Glomerular visceral epithelial cell (primary cell): Measurements from ENCODE around the gene NDUFS5.
"Not testable (repeated sequence)": the region's sequence is repeated elsewhere in the genome, so short reads cannot be mapped to it uniquely, and the experiment has no call there.

Experiments
- DNase-seq: peaks from one replicate; pipeline ENCODE4 v3.0.0-alpha.2; 2016; ENCODE audit errors: extremely low spot score

Gene NDUFS5

GRCh38 chr1:39063775-39064174, 37.6 kb downstream of the NDUFS5 start:
- no peak for DNase-seq

GRCh38 chr1:39065542-39065941, 39.4 kb downstream of the NDUFS5 start:
- no peak for DNase-seq

GRCh38 chr1:39068227-39068626, 42.1 kb downstream of the NDUFS5 start:
- DNase-seq, result not testable (repeated sequence)

GRCh38 chr1:39071557-39071956, 45.4 kb downstream of the NDUFS5 start:
- not testable (repeated sequence) for DNase-seq

- DNase-seq, result no peak
These were observed 50.1 kb downstream of the NDUFS5 start for GRCh38 chr1:39076127-39076798.

GRCh38 chr1:39076799-39077148, 50.6 kb downstream of the NDUFS5 start:
- no peak for DNase-seq

- no peak for DNase-seq
These were observed 54.2 kb downstream of the NDUFS5 start for GRCh38 chr1:39080269-39080826.

- no peak for DNase-seq
These were observed 54.7 kb downstream of the NDUFS5 start for GRCh38 chr1:39080831-39081270.

- peak; percentile 33 for DNase-seq
These were observed 55.3 kb downstream of the NDUFS5 start for GRCh38 chr1:39081271-39082009.

GRCh38 chr1:39082010-39082799, 56.1 kb downstream of the NDUFS5 start:
- no peak for DNase-seq

- no peak for DNase-seq
These were observed 56.8 kb downstream of the NDUFS5 start for GRCh38 chr1:39082811-39083576.

- no peak for DNase-seq
These were observed 58.0 kb downstream of the NDUFS5 start for GRCh38 chr1:39084191-39084590.
